K562 (cell line): ENCODE results near the gene RACGAP1. TPM values are rescaled to one million over a fixed set of nuclear protein-coding genes. Genes with fewer than 3 reads are reported as not detected.

Source experiments
- ATAC-seq: fragments of 200-7000 bp; cut with Tn5 transposase; 3 replicates; pipeline ENCODE4 v1.9.1; 2020; ENCODE audit warnings: moderate library complexity
- BruUV-seq: library from RNA; stranded (reverse); fragments of 400-500 nt; replicated peaks from 2 replicates; lab custom pipeline; 2021; lab: Mats Ljungman, UMichigan
- CTCF ChIA-PET: fragments of 300-600 bp; formaldehyde crosslinking; extraction: SDS; loops from one replicate; lab custom pipeline; 2021; ENCODE audit warnings: low intra/inter-chr PET ratio; lab: Yijun Ruan, JAX
- POLR2A ChIA-PET: fragments of 300-600, 350-650 bp; sonication (Branson Sonifier 250); formaldehyde crosslinking; extraction: SDS; loops from one replicate; lab custom pipeline; 2021; ENCODE audit warnings: antibody characterized with exemption, inconsistent platforms; lab: Yijun Ruan, JAX
- DNase-seq, 4 experiments: peaks; one replicate each; pipeline versions ENCODE4 v3.0.0 to v3.0.0-alpha.2; 2011 to 2018; ENCODE audit warnings: low spot score in 3 of 4, mixed read lengths in 3 of 4; ENCODE audit errors: extremely low read depth in 1 of 4
- FAIRE-seq: peaks from 2 replicates; lab custom pipeline; 2011; peaks lifted over from hg19 to GRCh38; lab: Jason Lieb, UNC
- H2AFZ ChIP-seq: 2 replicates; pipeline ENCODE4 v1.6.0; 2011; ENCODE audit warnings: low read depth, low read length, control low read depth, inconsistent platforms
- H3K27ac ChIP-seq: fragments of 200-600 bp; 3 replicates; pipeline ENCODE4 v1.8.0; 2011; ENCODE audit warnings: low read depth, mild to moderate bottlenecking, control low read depth, inconsistent platforms, low read length, moderate library complexity, mixed read lengths; ENCODE audit errors: extremely low read depth
- H3K27me3 ChIP-seq, 2 experiments: fragments of 300-600 bp in 1 of 2; 2 replicates in 1 of 2; 3 replicates in 1 of 2; pipeline versions ENCODE4 v1.6.0 to v1.8.0; 2011; ENCODE audit warnings: inconsistent platforms in 2 of 2, low read length in 2 of 2, mild to moderate bottlenecking in 1 of 2, mixed read lengths in 1 of 2, moderate library complexity in 1 of 2; ENCODE audit not compliant: control insufficient read depth in 2 of 2, insufficient read depth in 2 of 2
- H3K36me3 ChIP-seq: fragments of 300-600 bp; 3 replicates; pipeline ENCODE4 v1.8.0; 2011; ENCODE audit warnings: mild to moderate bottlenecking, low read length, inconsistent platforms; ENCODE audit not compliant: control insufficient read depth, insufficient read depth
- H3K4me1 ChIP-seq, 2 experiments: fragments of 200-600 bp in 1 of 2; replicated peaks in 1 of 2; 2 replicates in 1 of 2; 3 replicates in 1 of 2; pipeline versions ENCODE4 v1.5.1 to v1.8.0; 2011; ENCODE audit warnings: inconsistent platforms in 2 of 2, low read length in 2 of 2, mild to moderate bottlenecking in 1 of 2, mixed read lengths in 1 of 2, moderate library complexity in 1 of 2; ENCODE audit not compliant: control insufficient read depth in 2 of 2, insufficient read depth in 2 of 2
- H3K4me2 ChIP-seq: 2 replicates; pipeline ENCODE4 v1.6.1; 2011; ENCODE audit warnings: low read length, control low read depth, inconsistent platforms, mixed read lengths; ENCODE audit not compliant: insufficient read depth
- H3K4me3 ChIP-seq: fragments of 200-600 bp; sonication (generic), shearing (Covaris generic); 2 replicates; pipeline ENCODE4 v1.5.1; 2016; ENCODE audit warnings: control low read depth, inconsistent platforms
- H3K79me2 ChIP-seq: fragments of 200-600 bp; 3 replicates; pipeline ENCODE4 v1.8.0; 2011; ENCODE audit warnings: low read length, inconsistent platforms; ENCODE audit not compliant: control insufficient read depth, insufficient read depth
- H3K9ac ChIP-seq, 2 experiments: 2 replicates each; pipeline versions ENCODE4 v1.6.0 to v1.6.1; 2011; ENCODE audit warnings: low read depth in 2 of 2, low read length in 2 of 2, control low read depth in 1 of 2, inconsistent platforms in 1 of 2, mild to moderate bottlenecking in 1 of 2, mixed read lengths in 1 of 2; ENCODE audit not compliant: insufficient read depth in 1 of 2
- H3K9me1 ChIP-seq: one replicate; pipeline ENCODE4 v1.6.0; 2011; ENCODE audit warnings: inconsistent platforms, mild to moderate bottlenecking, low read length, moderate library complexity; ENCODE audit not compliant: control insufficient read depth, insufficient read depth
- H3K9me3 ChIP-seq: replicated peaks from 2 replicates; pipeline ENCODE4 v1.5.1; 2011; ENCODE audit warnings: low read depth, low read length, inconsistent platforms; ENCODE audit not compliant: control insufficient read depth, insufficient read depth
- H4K20me1 ChIP-seq: replicated peaks from 2 replicates; pipeline ENCODE4 v1.6.1; 2011; ENCODE audit warnings: low read length, inconsistent platforms, mixed read lengths; ENCODE audit not compliant: control insufficient read depth, insufficient read depth
- NFIC ChIP-seq: fragments of 450-650 bp; IDR thresholded peaks from 2 replicates; pipeline ENCODE4 v1.6.1; 2017; ENCODE audit warnings: mild to moderate bottlenecking, inconsistent platforms
- RBM17 ChIP-seq: fragments of 200-400 bp; formaldehyde crosslinking; IDR thresholded peaks from 2 replicates; pipeline ENCODE4 v1.6.1; 2017; ENCODE audit warnings: low read depth, mild to moderate bottlenecking, low read length, borderline replicate concordance
- WGBS: fragments of 100-300 bp; shearing (Covaris generic); methylation state at CpG from one replicate; pipeline ENCODE4 v1.1.6; 2016; ENCODE audit warnings: low coverage, mixed read lengths; ENCODE audit not compliant: insufficient coverage; ENCODE audit errors: missing lambda C conversion rate; 5-methylcytosine and 5-hydroxymethylcytosine counted together
- in situ Hi-C: fragments of 300-500 bp; cut with MboI; formaldehyde crosslinking; loops from 4 replicates; pipeline ENCODE4 v1.15.0; 2018; ENCODE audit warnings: inconsistent platforms, mixed read lengths
- intact Hi-C: fragments of 100-400 bp; cut with micrococcal nuclease; formaldehyde crosslinking; loops from 2 replicates; pipeline ENCODE4 v1.14.2; 2022
- polyA plus RNA-seq, 8 experiments: library from polyadenylated mRNA; depleted of rRNA in 4 of 8; stranded (reverse) in 5 of 8; unstranded in 3 of 8; fragments of >200 nt; fragmentation: Nextera tagmentation in 2 of 8; fragmentation: Illumina TruSeq in 1 of 8; extraction: Ambion mirVana in 2 of 8; extraction: Trizol in 1 of 8; gene quantifications; 2 replicates each; pipeline versions ENCODE4 v1.2.1 to v1.2.3, GENCODE V29; 2011 to 2014; ENCODE audit warnings: inconsistent platforms in 1 of 8, missing spikeins in 1 of 8
- total RNA-seq, 7 experiments: library from RNA; depleted of rRNA in 6 of 7; stranded (reverse); fragments of >200 nt in 6 of 7; fragmentation: Illumina TruSeq in 2 of 7; extraction: Trizol in 2 of 7; gene quantifications; 2 replicates each; pipeline versions ENCODE4 v1.2.1 to v1.2.3, GENCODE V29; 2011 to 2021; ENCODE audit warnings: low replicate concordance in 1 of 7
- TF ChIP-seq, protein P1 (sequence below): sonication (generic); formaldehyde crosslinking; IDR thresholded peaks from 2 replicates; pipeline ENCODE4 v1.5.0; 2020; ENCODE audit warnings: missing genetic modification reagents

Gene RACGAP1
- total and polyA plus RNA-seq, 9 of the 15 experiments (the other 6 are each of a cell fraction or from before 2014, with no cell fraction given): 56.4 to 92.9 (median 71.8) TPM

DNA sequence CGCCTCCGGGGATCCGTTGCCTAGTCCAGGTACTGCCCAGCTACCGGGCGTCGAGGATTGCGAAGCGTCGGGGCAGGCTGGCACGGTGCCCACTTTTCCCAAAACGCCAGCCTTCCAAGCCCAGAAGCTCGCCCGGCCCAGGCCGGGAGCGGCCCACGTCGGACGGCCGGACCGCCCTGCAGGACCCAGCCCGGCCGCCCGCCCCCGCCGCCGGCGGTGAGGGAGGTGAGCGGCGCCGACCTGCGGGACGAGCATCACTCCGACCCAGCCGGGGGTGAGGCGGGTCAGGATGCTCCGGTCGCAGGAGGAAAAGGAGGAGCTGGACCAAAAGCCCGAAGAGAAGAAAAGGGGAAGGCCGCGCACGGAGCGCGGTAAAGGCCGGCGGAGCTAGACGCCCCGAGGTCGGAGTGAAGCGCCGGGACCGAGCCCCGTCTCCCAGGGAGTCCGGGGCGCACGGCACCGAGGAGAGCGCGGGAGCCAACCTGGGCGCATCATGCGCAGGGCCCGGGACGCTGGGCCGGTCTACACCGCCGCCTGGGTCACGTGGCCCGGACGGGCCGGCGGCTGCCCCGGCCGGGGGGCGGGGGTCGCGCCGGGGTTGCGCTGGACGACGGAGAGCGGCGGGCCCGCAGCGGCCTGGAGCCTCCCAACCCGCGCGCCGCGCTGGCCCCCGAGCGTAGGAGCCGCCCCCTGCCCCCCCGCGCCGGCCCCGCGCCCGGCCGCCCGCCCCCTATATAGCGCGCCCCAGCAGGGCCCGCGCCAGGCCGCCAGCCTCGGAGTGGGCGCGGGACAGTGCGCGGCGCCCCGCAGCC lies 64.0 kb downstream of the RACGAP1 start, which contains the start of gene AQP5:
Gene AQP5 (plus strand): TSS at position 762 of the 812 bp plus-strand sequence. CDS start 146 bp downstream, outside the sequence.
- 67% methylated on average over 27 of the region's 111 CpGs for WGBS
- intact Hi-C loops: no loop called here
- no peaks in the 10 kb centered on the region for H3K9me3 ChIP-seq
- no peak within 1 kb of the TSS for H2AFZ ChIP-seq
- no peaks in the 10 kb centered on the region for H3K79me2 ChIP-seq
- H3K4me3 ChIP-seq: no peak within 1 kb of the TSS
- peaks cover 2 to 13% of the 10 kb centered on the region in 2 experiments; a peak in 1 of 5 replicates for H3K4me1 ChIP-seq
- no peak within 1 kb of the TSS for H3K4me2 ChIP-seq
- H3K27me3 ChIP-seq: peaks cover 4 to 44% of the 10 kb centered on the region in 2 experiments; a peak in 4 of 5 replicates
- CTCF ChIA-PET: interaction anchor here (0.6 to 0.7 kb wide), 2 partner anchors 8 to 80 kb away, joined by 3 read pairs; no protein-coding TSS in a partner anchor
- TF ChIP-seq NFIC (peak; percentile 61), RBM17 (no peak)
- TF ChIP-seq, protein P1, sequence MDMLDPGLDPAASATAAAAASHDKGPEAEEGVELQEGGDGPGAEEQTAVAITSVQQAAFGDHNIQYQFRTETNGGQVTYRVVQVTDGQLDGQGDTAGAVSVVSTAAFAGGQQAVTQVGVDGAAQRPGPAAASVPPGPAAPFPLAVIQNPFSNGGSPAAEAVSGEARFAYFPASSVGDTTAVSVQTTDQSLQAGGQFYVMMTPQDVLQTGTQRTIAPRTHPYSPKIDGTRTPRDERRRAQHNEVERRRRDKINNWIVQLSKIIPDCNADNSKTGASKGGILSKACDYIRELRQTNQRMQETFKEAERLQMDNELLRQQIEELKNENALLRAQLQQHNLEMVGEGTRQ (CRISPR knock-in tag): 0 out of 2 replicates have a peak, but pooled peaks have one; percentile 8
- TF ChIP-seq, all 486 proteins: peak for 2
- DNase-seq: no peak
- POLR2A ChIA-PET: no interaction called here
- Histone ChIP-seq H3K36me3 (no peaks in the 10 kb centered on the region), H3K9me1 (no peaks in the 10 kb centered on the region), H3K9ac (no peak within 1 kb of the TSS), H4K20me1 (no peaks in the 10 kb centered on the region), H3K27ac (no peak within 1 kb of the TSS)
- BruUV-seq: no TSS peak
- FAIRE-seq: no peak
- in situ Hi-C loops: loop anchor here (5.0 kb wide), 1 partner anchor 94 kb away; no protein-coding TSS in a partner anchor
- no peak for ATAC-seq
